ENCODE measurements around the gene VCP.
A peak's percentile ranks its signal among the peaks of the same experiment; 100 is the strongest.

VCP gene

GRCh38 chr9:35097573-35097972 is 25.1 kb upstream of the VCP start:
- no peak for DNase-seq (ENCODE audit: low spot score)
- no peak for TF ChIP-seq CTCF (IDR thresholded peaks at IDR 0.05; ENCODE audit: extremely low read depth, missing control alignments)

- peak; percentile 85 for TF ChIP-seq CTCF (IDR thresholded peaks at IDR 0.05; ENCODE audit: extremely low read depth, missing control alignments)
- peak; percentile 89 for DNase-seq (ENCODE audit: low spot score)
These were observed 23.8 kb upstream of the VCP start, which contains the start of gene PIGO for GRCh38 chr9:35096035-35096849. PIGO (minus strand) TSS chr9:35096591; CDS start chr9:35095565, 1,026 bp downstream.

- DNase-seq (ENCODE audit: low spot score): no peak
- no peak for TF ChIP-seq CTCF (IDR thresholded peaks at IDR 0.05; ENCODE audit: extremely low read depth, missing control alignments)
These were observed 19.1 kb upstream of the VCP start for GRCh38 chr9:35091536-35091935.

- no peak for DNase-seq (ENCODE audit: low spot score)
- TF ChIP-seq CTCF (IDR thresholded peaks at IDR 0.05; ENCODE audit: extremely low read depth, missing control alignments): no peak
These were observed 17.0 kb upstream of the VCP start for GRCh38 chr9:35089434-35089833.

- no peak for TF ChIP-seq CTCF (IDR thresholded peaks at IDR 0.05; ENCODE audit: extremely low read depth, missing control alignments)
- no peak for DNase-seq (ENCODE audit: low spot score)
These were observed 12.7 kb upstream of the VCP start for GRCh38 chr9:35085078-35085477.

GRCh38 chr9:35079426-35080341 is 7.3 kb upstream of the VCP start, which contains the start of gene FANCG:
FANCG (minus strand) TSS chr9:35079942; CDS start chr9:35079524, 418 bp downstream.
- DNase-seq (ENCODE audit: low spot score): peak; percentile 91
- no peak for TF ChIP-seq CTCF (IDR thresholded peaks at IDR 0.05; ENCODE audit: extremely low read depth, missing control alignments)

- no peak for DNase-seq (ENCODE audit: low spot score)
- no peak for TF ChIP-seq CTCF (IDR thresholded peaks at IDR 0.05; ENCODE audit: extremely low read depth, missing control alignments)
These were observed 6.6 kb upstream of the VCP start for GRCh38 chr9:35079041-35079425.
